ENCODE data around the gene EFCC1. TPM values are rescaled to one million over a fixed set of nuclear protein-coding genes. Genes with fewer than 3 reads are reported as not detected.
"Not testable (repeated sequence)": the region's sequence is repeated elsewhere in the genome, so short reads cannot be mapped to it uniquely, and the experiment has no call there.

The EFCC1 gene
- total RNA-seq, 6 experiments from 2014 or later = 0.25 to 1.5 (median 0.39) TPM

- Histone ChIP-seq H3K27ac (no peak overlapping the region), H3K9me3 (no peaks in the 10 kb centered on the region), H3K4me3 (no peak overlapping the region), H3K36me3 (no peaks in the 10 kb centered on the region), H3K27me3 (no peaks in the 10 kb centered on the region), H3K4me1 (no peaks in the 10 kb centered on the region)
- 88% methylated on average over 9 of the region's 14 CpGs for WGBS (ENCODE audit: insufficient coverage, low coverage, low lambda C conversion rate, missing lambda C conversion rate)
- intact Hi-C loops (cut with DNase I) = no loop called here
- no peak for TF ChIP-seq CTCF (IDR thresholded peaks at IDR 0.05)
- TF ChIP-seq POLR2A (IDR thresholded peaks at IDR 0.05) = no peak
- DNase-seq (no peak), ATAC-seq (no peak)
Observed at GRCh38 chr3:129065016-129065719, 64.1 kb downstream of the EFCC1 start.

GRCh38 chr3:129065720-129066073, 64.6 kb downstream of the EFCC1 start:
- DNase-seq = no peak
- no peak overlapping the region for H3K27ac ChIP-seq

GRCh38 chr3:129067719-129068118, 66.6 kb downstream of the EFCC1 start:
- H3K27ac ChIP-seq; H3K9me3 ChIP-seq; DNase-seq; intact Hi-C loops (cut with DNase I); H3K36me3 ChIP-seq; ATAC-seq; H3K4me3 ChIP-seq; H3K27me3 ChIP-seq; H3K4me1 ChIP-seq: not testable (repeated sequence)
- WGBS (ENCODE audit: insufficient coverage, low coverage, low lambda C conversion rate, missing lambda C conversion rate) = 96% methylated on average over 3 of the region's 7 CpGs

More at GRCh38 chr3:129065720-129066073, 64.6 kb downstream of the EFCC1 start:
- H3K9me3 ChIP-seq = no peaks in the 10 kb centered on the region
- no peaks in the 10 kb centered on the region for H3K36me3 ChIP-seq
- WGBS (ENCODE audit: insufficient coverage, low coverage, low lambda C conversion rate, missing lambda C conversion rate) = 71% methylated on average over 1 of the region's 4 CpGs
- TF ChIP-seq POLR2A (IDR thresholded peaks at IDR 0.05) = no peak
- TF ChIP-seq CTCF (IDR thresholded peaks at IDR 0.05) = no peak
- no peak for ATAC-seq
- intact Hi-C loops (cut with DNase I) = no loop called here
- no peaks in the 10 kb centered on the region for H3K27me3 ChIP-seq
- no peaks in the 10 kb centered on the region for H3K4me1 ChIP-seq
- H3K4me3 ChIP-seq = no peak overlapping the region

GRCh38 chr3:129068291-129068886, 67.3 kb downstream of the EFCC1 start:
- DNase-seq (no peak), ATAC-seq (peak; percentile 39 to 67 (median 56))
- 8% methylated on average over 12 of the region's 44 CpGs for WGBS (ENCODE audit: insufficient coverage, low coverage, low lambda C conversion rate, missing lambda C conversion rate)
- peak overlapping the region; percentile 18 to 43 (median 23) for H3K4me3 ChIP-seq
- no peak overlapping the region for H3K27ac ChIP-seq
- intact Hi-C loops (cut with DNase I) = no loop called here
- no peaks in the 10 kb centered on the region for H3K36me3 ChIP-seq
- H3K27me3 ChIP-seq = no peaks in the 10 kb centered on the region
- H3K4me1 ChIP-seq = no peaks in the 10 kb centered on the region
- H3K9me3 ChIP-seq = no peaks in the 10 kb centered on the region
- no peak for TF ChIP-seq POLR2A (IDR thresholded peaks at IDR 0.05)
- no peak for TF ChIP-seq CTCF (IDR thresholded peaks at IDR 0.05)

GRCh38 chr3:129069313-129070085, 68.4 kb downstream of the EFCC1 start:
- 83% methylated on average over 13 of the region's 13 CpGs for WGBS (ENCODE audit: insufficient coverage, low coverage, low lambda C conversion rate, missing lambda C conversion rate)
- H3K36me3 ChIP-seq; H3K9me3 ChIP-seq; H3K4me1 ChIP-seq; H3K27me3 ChIP-seq; H3K4me3 ChIP-seq; DNase-seq; H3K27ac ChIP-seq; intact Hi-C loops (cut with DNase I); ATAC-seq: not testable (repeated sequence)
